Panc1 (cell line): ENCODE data around the gene DHRS4.

Experiments
- TCF7L2 ChIP-seq: IDR thresholded peaks from 2 replicates; pipeline ENCODE4 v1.6.1; 2011; ENCODE audit warnings: mild to moderate bottlenecking, low read depth, low read length, inconsistent platforms
- TF ChIP-seq, protein P1 (sequence below): fragments of 450-650 bp; IDR thresholded peaks from 2 replicates; pipeline ENCODE4 v1.5.1; 2017; ENCODE audit warnings: mild to moderate bottlenecking

- TF ChIP-seq, protein P1, sequence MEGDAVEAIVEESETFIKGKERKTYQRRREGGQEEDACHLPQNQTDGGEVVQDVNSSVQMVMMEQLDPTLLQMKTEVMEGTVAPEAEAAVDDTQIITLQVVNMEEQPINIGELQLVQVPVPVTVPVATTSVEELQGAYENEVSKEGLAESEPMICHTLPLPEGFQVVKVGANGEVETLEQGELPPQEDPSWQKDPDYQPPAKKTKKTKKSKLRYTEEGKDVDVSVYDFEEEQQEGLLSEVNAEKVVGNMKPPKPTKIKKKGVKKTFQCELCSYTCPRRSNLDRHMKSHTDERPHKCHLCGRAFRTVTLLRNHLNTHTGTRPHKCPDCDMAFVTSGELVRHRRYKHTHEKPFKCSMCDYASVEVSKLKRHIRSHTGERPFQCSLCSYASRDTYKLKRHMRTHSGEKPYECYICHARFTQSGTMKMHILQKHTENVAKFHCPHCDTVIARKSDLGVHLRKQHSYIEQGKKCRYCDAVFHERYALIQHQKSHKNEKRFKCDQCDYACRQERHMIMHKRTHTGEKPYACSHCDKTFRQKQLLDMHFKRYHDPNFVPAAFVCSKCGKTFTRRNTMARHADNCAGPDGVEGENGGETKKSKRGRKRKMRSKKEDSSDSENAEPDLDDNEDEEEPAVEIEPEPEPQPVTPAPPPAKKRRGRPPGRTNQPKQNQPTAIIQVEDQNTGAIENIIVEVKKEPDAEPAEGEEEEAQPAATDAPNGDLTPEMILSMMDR = no peak
- TF ChIP-seq TCF7L2 = no peak
Measured at GRCh38 chr14:23936084-23936829, 17.3 kb upstream of the DHRS4 start.
